GM23338 (cell line): Measurements from ENCODE around the gene DTX1. TPM values are rescaled to one million over a fixed set of nuclear protein-coding genes. Genes with fewer than 3 reads are reported as not detected.

ENCODE experiments used
- ATAC-seq: fragments of 200-7000 bp; cut with Tn5 transposase; 3 replicates; pipeline ENCODE4 v1.9.1; 2020
- DNase-seq: peaks from one replicate; pipeline ENCODE4 v3.0.0-alpha.2; 2015; ENCODE audit warnings: low spot score
- H2AFZ ChIP-seq: fragments of 200-600 bp; sonication (generic); 2 replicates; pipeline ENCODE4 v1.8.0; 2016; ENCODE audit warnings: antibody characterized with exemption, mild to moderate bottlenecking, moderate library complexity
- H3F3A ChIP-seq: fragments of 200-600 bp; sonication (generic); replicated peaks from 2 replicates; pipeline ENCODE4 v1.8.0; 2017; ENCODE audit warnings: antibody characterized with exemption, mixed run types, low read depth
- H3K27ac ChIP-seq: fragments of 200-600 bp; sonication (generic); 2 replicates; pipeline ENCODE4 v1.6.1; 2016; ENCODE audit warnings: low read depth
- H3K27me3 ChIP-seq: fragments of 200-600 bp; sonication (generic); 2 replicates; pipeline ENCODE4 v1.8.0; 2016; ENCODE audit warnings: mild to moderate bottlenecking, mixed run types, moderate library complexity; ENCODE audit not compliant: insufficient read depth
- H3K36me3 ChIP-seq: fragments of 200-600 bp; sonication (generic); 2 replicates; pipeline ENCODE4 v1.8.0; 2016; ENCODE audit warnings: mild to moderate bottlenecking; ENCODE audit not compliant: insufficient read depth
- H3K4me1 ChIP-seq: fragments of 200-600 bp; sonication (generic); 2 replicates; pipeline ENCODE4 v1.8.0; 2016; ENCODE audit warnings: mild to moderate bottlenecking, moderate library complexity; ENCODE audit not compliant: insufficient read depth
- H3K4me2 ChIP-seq: fragments of 200-600 bp; sonication (generic); 2 replicates; pipeline ENCODE4 v1.7.1; 2017; ENCODE audit warnings: mixed run types
- H3K4me3 ChIP-seq: fragments of 200-600 bp; sonication (generic); 2 replicates; pipeline ENCODE4 v1.6.1; 2016; ENCODE audit warnings: mixed run types
- H3K79me2 ChIP-seq: fragments of 200-600 bp; sonication (generic); replicated peaks from 2 replicates; pipeline ENCODE4 v1.8.0; 2017; ENCODE audit warnings: mild to moderate bottlenecking; ENCODE audit not compliant: insufficient read depth
- H3K9me2 ChIP-seq: fragments of 200-600 bp; sonication (generic); 2 replicates; pipeline ENCODE4 v1.8.0; 2017; ENCODE audit not compliant: insufficient read depth
- H4K20me1 ChIP-seq: fragments of 200-600 bp; sonication (generic); replicated peaks from 2 replicates; pipeline ENCODE4 v1.8.0; 2017; ENCODE audit warnings: mild to moderate bottlenecking; ENCODE audit not compliant: insufficient read depth
- H3K27ac Mint-ChIP-seq: 2 replicates; pipeline ENCODE4 v1.8.0; 2020; ENCODE audit warnings: inconsistent platforms, mild to moderate bottlenecking, moderate library complexity, mixed read lengths
- H3K27me3 Mint-ChIP-seq: 3 replicates; pipeline ENCODE4 v1.8.0; 2022; ENCODE audit warnings: low read depth, mild to moderate bottlenecking, moderate library complexity, mixed read lengths, inconsistent platforms; ENCODE audit not compliant: insufficient read depth, poor library complexity
- H3K36me3 Mint-ChIP-seq: 3 replicates; pipeline ENCODE4 v1.8.0; 2021; ENCODE audit warnings: low read depth, mild to moderate bottlenecking, inconsistent platforms, moderate library complexity, mixed read lengths
- H3K4me1 Mint-ChIP-seq: 3 replicates; pipeline ENCODE4 v1.8.0; 2020; ENCODE audit warnings: mild to moderate bottlenecking, inconsistent platforms, mixed read lengths
- H3K4me3 Mint-ChIP-seq: 3 replicates; pipeline ENCODE4 v1.8.0; 2021; ENCODE audit warnings: moderate library complexity, mild to moderate bottlenecking, inconsistent platforms, mixed read lengths
- H3K9me3 Mint-ChIP-seq: 3 replicates; pipeline ENCODE4 v1.8.0; 2020; ENCODE audit warnings: moderate library complexity, mild to moderate bottlenecking, inconsistent platforms, mixed read lengths
- CREB1 ChIP-seq: fragments of 250-450 bp; sonication (Bioruptor Pico); IDR thresholded peaks from 2 replicates; pipeline ENCODE4 v1.5.0; 2020; ENCODE audit warnings: low read depth, mild to moderate bottlenecking, moderate library complexity
- ETS1 ChIP-seq: IDR thresholded peaks from 2 replicates; pipeline ENCODE4 v1.6.1; 2016; ENCODE audit warnings: antibody characterized with exemption
- EZH2 ChIP-seq: fragments of 200-600 bp; sonication (generic); IDR thresholded peaks from one replicate; pipeline ENCODE4 v1.8.0; 2017; ENCODE audit warnings: antibody characterized with exemption, mild to moderate bottlenecking, low read depth; ENCODE audit not compliant: unreplicated experiment
- JUNB ChIP-seq: IDR thresholded peaks from one replicate; pipeline ENCODE4 v1.6.1; 2016; ENCODE audit warnings: antibody characterized with exemption; ENCODE audit not compliant: unreplicated experiment
- NANOG ChIP-seq: IDR thresholded peaks from 2 replicates; pipeline ENCODE4 v1.6.1; 2016; ENCODE audit warnings: antibody characterized with exemption, borderline replicate concordance
- POLR2AphosphoS5 ChIP-seq: IDR thresholded peaks from 2 replicates; pipeline ENCODE4 v1.6.1; 2016; ENCODE audit warnings: antibody characterized with exemption, low read depth
- STAT1 ChIP-seq: IDR thresholded peaks from one replicate; pipeline ENCODE4 v1.6.1; 2016; ENCODE audit warnings: antibody characterized with exemption; ENCODE audit not compliant: unreplicated experiment
- ZNF114 ChIP-seq: fragments of 250-450 bp; sonication (Bioruptor Pico); IDR thresholded peaks from 2 replicates; pipeline ENCODE4 v1.5.0; 2020; ENCODE audit warnings: mild to moderate bottlenecking, moderate library complexity
- ZNF331 ChIP-seq: fragments of 250-450 bp; sonication (Bioruptor Pico); IDR thresholded peaks from 2 replicates; pipeline ENCODE4 v1.5.0; 2020; ENCODE audit warnings: low read depth, mild to moderate bottlenecking, moderate library complexity
- polyA plus RNA-seq: library from polyadenylated mRNA; unstranded; fragments of >200 nt; fragmentation: Nextera tagmentation; extraction: Ambion mirVana; gene quantifications from 2 replicates; pipeline ENCODE4 v1.2.1, GENCODE V29; 2016
- total RNA-seq: library from RNA; depleted of rRNA; stranded (reverse); fragments of >200 nt; shearing (Covaris generic); gene quantifications from 2 replicates; pipeline ENCODE4 v1.2.3, GENCODE V29; 2014
- TF ChIP-seq, protein P1 (sequence below): IDR thresholded peaks from one replicate; pipeline ENCODE4 v1.6.1; 2018; ENCODE audit warnings: antibody characterized with exemption; ENCODE audit not compliant: unreplicated experiment
- TF ChIP-seq, protein P2 (sequence below): fragments of 250-450 bp; sonication (Bioruptor Pico); IDR thresholded peaks from 2 replicates; pipeline ENCODE4 v1.5.0; 2020; ENCODE audit warnings: mild to moderate bottlenecking, moderate library complexity
- TF ChIP-seq, protein P3 (sequence below), 2 experiments: fragments of 200-600 bp in 1 of 2; sonication (generic) in 1 of 2; conservative IDR thresholded peaks; 2 replicates each; pipeline versions ENCODE4 v1.5.1 to v1.6.1; 2016 to 2017; ENCODE audit warnings: antibody characterized with exemption in 2 of 2, low read depth in 2 of 2, mild to moderate bottlenecking in 2 of 2, moderate library complexity in 1 of 2

The DTX1 gene
- total and polyA plus RNA-seq, 2 experiments from 2014 or later: 1.6 to 9.0 TPM

DNA sequence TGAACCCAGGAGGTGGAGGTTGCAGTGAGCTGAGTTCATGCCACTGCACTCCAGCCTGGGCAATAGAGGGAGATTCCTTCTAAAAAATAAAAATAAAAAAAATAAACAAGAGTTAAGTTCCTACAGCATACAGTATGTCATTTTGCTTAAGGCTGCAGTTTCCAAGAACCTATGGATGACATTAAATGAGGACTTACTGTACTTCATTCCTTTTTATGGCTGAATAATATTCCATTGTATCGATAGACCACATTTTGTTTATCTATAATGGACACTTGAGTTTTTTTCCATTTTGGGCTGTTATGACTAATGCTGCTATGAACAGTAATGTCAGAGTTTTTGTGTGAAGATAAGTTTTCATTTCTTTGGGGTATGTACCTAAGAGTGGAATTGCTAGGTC is 61.6 kb downstream of the DTX1 start (continued):
- no peak for TF ChIP-seq ETS1
- TF ChIP-seq JUNB: no peak
- TF ChIP-seq NANOG: no peak
- TF ChIP-seq ZNF114 (CRISPR knock-in tag): no peak
- TF ChIP-seq EZH2: no peak
- no peak for TF ChIP-seq CREB1 (CRISPR knock-in tag)
- TF ChIP-seq ZNF331 (CRISPR knock-in tag): no peak
- no peak for TF ChIP-seq POLR2AphosphoS5

GRCh38 chr12:113119980-113120669 is 63.6 kb downstream of the DTX1 start:
- Histone ChIP-seq H2AFZ (no peak overlapping the region), H3K4me2 (no peak overlapping the region), H3K27ac (no peak overlapping the region), H3K27me3 (no peaks in the 10 kb centered on the region), H3K4me1 (peaks cover 5% of the 10 kb centered on the region; the same call in 1 of the 2 replicates), H3K9me2 (no peaks in the 10 kb centered on the region), H3K4me3 (no peak overlapping the region), H4K20me1 (peaks cover 3% of the 10 kb centered on the region), H3K79me2 (no peaks in the 10 kb centered on the region), H3K36me3 (no peaks in the 10 kb centered on the region), H3F3A (no peaks in the 10 kb centered on the region)
- Mint-ChIP-seq H3K27ac (no peak overlapping the region), H3K9me3 (peaks cover 4% of the 10 kb centered on the region; the same call in 2 of the 3 replicates), H3K27me3 (peaks cover 9% of the 10 kb centered on the region), H3K36me3 (peaks cover 5% of the 10 kb centered on the region; the same call in 2 of the 3 replicates), H3K4me3 (no peak overlapping the region), H3K4me1 (peaks cover 10% of the 10 kb centered on the region)
- peak; percentile 64 for DNase-seq
- peak; percentile 75 for ATAC-seq
- TF ChIP-seq EZH2 (no peak), JUNB (no peak), ZNF114 (CRISPR knock-in tag) (no peak), STAT1 (no peak), POLR2AphosphoS5 (no peak), NANOG (no peak)
- TF ChIP-seq, protein P1, sequence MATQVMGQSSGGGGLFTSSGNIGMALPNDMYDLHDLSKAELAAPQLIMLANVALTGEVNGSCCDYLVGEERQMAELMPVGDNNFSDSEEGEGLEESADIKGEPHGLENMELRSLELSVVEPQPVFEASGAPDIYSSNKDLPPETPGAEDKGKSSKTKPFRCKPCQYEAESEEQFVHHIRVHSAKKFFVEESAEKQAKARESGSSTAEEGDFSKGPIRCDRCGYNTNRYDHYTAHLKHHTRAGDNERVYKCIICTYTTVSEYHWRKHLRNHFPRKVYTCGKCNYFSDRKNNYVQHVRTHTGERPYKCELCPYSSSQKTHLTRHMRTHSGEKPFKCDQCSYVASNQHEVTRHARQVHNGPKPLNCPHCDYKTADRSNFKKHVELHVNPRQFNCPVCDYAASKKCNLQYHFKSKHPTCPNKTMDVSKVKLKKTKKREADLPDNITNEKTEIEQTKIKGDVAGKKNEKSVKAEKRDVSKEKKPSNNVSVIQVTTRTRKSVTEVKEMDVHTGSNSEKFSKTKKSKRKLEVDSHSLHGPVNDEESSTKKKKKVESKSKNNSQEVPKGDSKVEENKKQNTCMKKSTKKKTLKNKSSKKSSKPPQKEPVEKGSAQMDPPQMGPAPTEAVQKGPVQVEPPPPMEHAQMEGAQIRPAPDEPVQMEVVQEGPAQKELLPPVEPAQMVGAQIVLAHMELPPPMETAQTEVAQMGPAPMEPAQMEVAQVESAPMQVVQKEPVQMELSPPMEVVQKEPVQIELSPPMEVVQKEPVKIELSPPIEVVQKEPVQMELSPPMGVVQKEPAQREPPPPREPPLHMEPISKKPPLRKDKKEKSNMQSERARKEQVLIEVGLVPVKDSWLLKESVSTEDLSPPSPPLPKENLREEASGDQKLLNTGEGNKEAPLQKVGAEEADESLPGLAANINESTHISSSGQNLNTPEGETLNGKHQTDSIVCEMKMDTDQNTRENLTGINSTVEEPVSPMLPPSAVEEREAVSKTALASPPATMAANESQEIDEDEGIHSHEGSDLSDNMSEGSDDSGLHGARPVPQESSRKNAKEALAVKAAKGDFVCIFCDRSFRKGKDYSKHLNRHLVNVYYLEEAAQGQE: no peak
- TF ChIP-seq, protein P2, sequence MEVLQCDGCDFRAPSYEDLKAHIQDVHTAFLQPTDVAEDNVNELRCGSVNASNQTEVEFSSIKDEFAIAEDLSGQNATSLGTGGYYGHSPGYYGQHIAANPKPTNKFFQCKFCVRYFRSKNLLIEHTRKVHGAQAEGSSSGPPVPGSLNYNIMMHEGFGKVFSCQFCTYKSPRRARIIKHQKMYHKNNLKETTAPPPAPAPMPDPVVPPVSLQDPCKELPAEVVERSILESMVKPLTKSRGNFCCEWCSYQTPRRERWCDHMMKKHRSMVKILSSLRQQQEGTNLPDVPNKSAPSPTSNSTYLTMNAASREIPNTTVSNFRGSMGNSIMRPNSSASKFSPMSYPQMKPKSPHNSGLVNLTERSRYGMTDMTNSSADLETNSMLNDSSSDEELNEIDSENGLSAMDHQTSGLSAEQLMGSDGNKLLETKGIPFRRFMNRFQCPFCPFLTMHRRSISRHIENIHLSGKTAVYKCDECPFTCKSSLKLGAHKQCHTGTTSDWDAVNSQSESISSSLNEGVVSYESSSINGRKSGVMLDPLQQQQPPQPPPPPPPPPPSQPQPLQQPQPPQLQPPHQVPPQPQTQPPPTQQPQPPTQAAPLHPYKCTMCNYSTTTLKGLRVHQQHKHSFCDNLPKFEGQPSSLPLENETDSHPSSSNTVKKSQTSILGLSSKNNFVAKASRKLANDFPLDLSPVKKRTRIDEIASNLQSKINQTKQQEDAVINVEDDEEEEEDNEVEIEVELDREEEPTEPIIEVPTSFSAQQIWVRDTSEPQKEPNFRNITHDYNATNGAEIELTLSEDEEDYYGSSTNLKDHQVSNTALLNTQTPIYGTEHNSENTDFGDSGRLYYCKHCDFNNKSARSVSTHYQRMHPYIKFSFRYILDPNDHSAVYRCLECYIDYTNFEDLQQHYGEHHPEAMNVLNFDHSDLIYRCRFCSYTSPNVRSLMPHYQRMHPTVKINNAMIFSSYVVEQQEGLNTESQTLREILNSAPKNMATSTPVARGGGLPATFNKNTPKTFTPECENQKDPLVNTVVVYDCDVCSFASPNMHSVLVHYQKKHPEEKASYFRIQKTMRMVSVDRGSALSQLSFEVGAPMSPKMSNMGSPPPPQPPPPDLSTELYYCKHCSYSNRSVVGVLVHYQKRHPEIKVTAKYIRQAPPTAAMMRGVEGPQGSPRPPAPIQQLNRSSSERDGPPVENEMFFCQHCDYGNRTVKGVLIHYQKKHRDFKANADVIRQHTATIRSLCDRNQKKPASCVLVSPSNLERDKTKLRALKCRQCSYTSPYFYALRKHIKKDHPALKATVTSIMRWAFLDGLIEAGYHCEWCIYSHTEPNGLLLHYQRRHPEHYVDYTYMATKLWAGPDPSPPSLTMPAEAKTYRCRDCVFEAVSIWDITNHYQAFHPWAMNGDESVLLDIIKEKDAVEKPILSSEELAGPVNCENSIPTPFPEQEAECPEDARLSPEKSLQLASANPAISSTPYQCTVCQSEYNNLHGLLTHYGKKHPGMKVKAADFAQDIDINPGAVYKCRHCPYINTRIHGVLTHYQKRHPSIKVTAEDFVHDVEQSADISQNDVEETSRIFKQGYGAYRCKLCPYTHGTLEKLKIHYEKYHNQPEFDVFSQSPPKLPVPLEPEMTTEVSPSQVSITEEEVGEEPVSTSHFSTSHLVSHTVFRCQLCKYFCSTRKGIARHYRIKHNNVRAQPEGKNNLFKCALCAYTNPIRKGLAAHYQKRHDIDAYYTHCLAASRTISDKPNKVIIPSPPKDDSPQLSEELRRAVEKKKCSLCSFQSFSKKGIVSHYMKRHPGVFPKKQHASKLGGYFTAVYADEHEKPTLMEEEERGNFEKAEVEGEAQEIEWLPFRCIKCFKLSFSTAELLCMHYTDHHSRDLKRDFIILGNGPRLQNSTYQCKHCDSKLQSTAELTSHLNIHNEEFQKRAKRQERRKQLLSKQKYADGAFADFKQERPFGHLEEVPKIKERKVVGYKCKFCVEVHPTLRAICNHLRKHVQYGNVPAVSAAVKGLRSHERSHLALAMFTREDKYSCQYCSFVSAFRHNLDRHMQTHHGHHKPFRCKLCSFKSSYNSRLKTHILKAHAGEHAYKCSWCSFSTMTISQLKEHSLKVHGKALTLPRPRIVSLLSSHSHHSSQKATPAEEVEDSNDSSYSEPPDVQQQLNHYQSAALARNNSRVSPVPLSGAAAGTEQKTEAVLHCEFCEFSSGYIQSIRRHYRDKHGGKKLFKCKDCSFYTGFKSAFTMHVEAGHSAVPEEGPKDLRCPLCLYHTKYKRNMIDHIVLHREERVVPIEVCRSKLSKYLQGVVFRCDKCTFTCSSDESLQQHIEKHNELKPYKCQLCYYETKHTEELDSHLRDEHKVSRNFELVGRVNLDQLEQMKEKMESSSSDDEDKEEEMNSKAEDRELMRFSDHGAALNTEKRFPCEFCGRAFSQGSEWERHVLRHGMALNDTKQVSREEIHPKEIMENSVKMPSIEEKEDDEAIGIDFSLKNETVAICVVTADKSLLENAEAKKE (CRISPR knock-in tag): no peak
- TF ChIP-seq, protein P3, sequence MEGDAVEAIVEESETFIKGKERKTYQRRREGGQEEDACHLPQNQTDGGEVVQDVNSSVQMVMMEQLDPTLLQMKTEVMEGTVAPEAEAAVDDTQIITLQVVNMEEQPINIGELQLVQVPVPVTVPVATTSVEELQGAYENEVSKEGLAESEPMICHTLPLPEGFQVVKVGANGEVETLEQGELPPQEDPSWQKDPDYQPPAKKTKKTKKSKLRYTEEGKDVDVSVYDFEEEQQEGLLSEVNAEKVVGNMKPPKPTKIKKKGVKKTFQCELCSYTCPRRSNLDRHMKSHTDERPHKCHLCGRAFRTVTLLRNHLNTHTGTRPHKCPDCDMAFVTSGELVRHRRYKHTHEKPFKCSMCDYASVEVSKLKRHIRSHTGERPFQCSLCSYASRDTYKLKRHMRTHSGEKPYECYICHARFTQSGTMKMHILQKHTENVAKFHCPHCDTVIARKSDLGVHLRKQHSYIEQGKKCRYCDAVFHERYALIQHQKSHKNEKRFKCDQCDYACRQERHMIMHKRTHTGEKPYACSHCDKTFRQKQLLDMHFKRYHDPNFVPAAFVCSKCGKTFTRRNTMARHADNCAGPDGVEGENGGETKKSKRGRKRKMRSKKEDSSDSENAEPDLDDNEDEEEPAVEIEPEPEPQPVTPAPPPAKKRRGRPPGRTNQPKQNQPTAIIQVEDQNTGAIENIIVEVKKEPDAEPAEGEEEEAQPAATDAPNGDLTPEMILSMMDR (conservative IDR thresholded peaks at IDR 0.05; ENCODE audit: low read depth in 2 of 2): no peak
